GM19452 (cell line): ENCODE data around the gene PCBP1.
"Not testable (repeated sequence)": the region's sequence is repeated elsewhere in the genome, so short reads cannot be mapped to it uniquely, and the experiment has no call there.

ENCODE experiments used
- ATAC-seq: cut with Tn5 transposase; IDR thresholded peaks from one replicate; pipeline ENCODE4 v1.9.1; 2021; ENCODE audit not compliant: unreplicated experiment

PCBP1 gene

GRCh38 chr2:70080610-70081200 lies 6.6 kb upstream of the PCBP1 start:
- no peak for ATAC-seq

- ATAC-seq: no peak
Observed at GRCh38 chr2:70081221-70081620, 6.1 kb upstream of the PCBP1 start.

DNA sequence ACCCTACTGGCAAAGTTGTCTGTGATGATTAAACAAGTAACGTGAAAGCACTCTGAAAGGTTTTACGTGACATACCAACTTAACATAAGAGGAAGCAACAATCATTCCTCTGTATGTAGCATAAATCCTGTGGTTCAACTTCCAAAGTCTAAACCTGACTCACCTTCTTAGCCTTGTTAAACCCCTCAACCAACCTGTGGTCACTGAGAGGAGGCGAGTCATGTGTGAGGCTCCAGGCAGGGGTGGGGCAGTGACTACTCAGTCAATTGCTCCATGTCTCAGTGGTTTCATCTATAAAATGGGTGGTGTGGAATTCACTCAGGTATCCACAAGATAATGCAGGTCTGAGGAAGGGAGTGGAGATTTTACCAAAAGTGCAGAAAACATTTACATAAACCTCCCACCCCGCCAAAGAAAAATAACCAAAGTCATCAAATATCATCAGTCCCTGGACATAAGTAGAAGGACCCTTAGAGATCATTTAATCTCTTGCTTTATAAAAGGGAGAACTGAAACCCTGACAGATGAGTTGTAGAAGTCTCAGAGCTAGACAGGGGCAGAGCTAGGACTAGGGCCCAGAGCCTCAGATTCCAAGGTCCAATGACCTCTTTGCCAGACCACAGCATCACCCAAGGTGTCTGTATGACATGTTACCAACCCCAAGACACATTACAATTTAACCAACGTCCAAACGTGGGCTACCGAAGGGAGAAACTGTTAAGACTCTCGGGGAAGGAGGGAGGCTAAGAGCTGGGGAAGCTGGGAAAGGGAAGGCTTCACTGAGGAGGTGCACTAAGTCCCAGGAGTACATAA lies 3.7 kb upstream of the PCBP1 start:
- ATAC-seq: peak; percentile 53

- no peak for ATAC-seq
Observed at GRCh38 chr2:70084973-70085710, 2.1 kb upstream of the PCBP1 start.

GRCh38 chr2:70085711-70086277 lies 1.5 kb upstream of the PCBP1 start:
- no peak for ATAC-seq

GRCh38 chr2:70086278-70086837 lies 919 bp upstream of the PCBP1 start:
- peak; percentile 38 for ATAC-seq

- no peak for ATAC-seq
Observed at GRCh38 chr2:70087702-70088597, 673 bp downstream of the PCBP1 start.

GRCh38 chr2:70088598-70089219 lies 1.4 kb downstream of the PCBP1 start:
- no peak for ATAC-seq

GRCh38 chr2:70089220-70089982 lies 2.1 kb downstream of the PCBP1 start:
- no peak for ATAC-seq

GRCh38 chr2:70089983-70090525 lies 2.8 kb downstream of the PCBP1 start:
- ATAC-seq: no peak

DNA sequence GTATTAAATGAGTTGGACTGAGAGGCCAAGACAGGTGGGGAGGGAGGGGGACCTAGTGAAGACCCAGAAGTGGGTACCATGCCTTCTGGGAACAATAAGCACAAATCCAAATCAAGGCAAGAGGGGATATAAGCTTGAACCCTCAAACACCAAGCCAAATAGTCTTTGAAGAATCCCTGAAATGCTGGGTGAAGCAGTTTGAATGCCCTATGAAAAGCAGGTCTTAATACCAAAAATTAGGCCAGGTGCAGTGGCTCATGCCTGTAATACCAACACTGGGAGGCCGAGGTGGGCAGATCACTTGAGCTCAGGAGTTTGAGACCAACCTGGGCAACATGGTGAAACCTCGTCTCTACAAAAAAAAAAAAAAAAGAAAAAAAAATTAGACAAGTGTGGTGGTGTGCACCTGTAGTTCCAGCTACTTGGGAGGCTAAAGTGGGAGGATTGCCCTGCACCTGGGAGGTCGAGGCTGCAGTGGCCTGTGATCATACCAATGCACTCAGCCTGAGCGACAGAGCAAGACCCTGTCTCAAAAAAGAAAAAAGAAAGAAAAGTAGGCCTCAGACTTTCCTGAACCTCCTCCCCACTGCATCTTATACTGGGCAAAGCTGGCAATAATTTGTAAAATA lies 3.5 kb downstream of the PCBP1 start:
- no peak for ATAC-seq

DNA sequence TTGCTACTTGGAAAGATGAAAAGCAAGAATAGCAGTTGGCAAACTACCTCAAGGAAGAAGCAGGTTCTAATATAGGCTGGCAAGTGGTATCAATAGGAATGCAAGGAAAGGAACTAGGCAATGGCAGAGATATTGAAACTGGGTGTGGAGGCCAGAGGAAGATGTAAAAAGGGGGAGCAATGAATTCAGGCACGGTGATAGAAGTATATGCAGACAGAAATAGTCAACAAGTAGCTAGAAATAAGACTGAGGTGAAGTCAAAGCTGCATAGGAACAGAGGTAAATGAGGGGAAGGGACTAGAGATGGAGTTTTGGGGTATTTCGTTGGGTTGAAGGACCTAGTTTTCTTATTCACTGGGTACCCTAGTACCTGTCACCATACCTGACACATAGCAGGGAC lies 4.1 kb downstream of the PCBP1 start:
- no peak for ATAC-seq

DNA sequence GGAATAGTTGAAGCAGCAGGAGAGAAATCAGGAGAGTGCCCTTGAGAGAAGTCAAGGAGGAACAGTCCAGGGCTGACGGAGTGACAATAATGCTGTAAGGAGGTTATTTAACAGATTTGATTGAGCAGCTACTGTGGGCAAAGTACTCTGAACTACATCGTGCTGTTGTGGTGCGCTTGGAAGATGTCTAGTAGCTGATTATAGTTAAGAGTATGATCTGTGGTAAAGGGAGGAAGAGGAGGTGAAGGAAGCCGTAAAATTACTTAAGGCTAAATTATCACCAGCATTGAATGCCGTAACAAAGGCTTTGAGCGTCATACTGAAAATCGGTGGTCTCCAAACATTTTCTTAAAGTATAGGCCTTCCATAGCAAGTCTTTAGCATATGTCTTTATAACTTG lies 4.5 kb downstream of the PCBP1 start:
- ATAC-seq: no peak

DNA sequence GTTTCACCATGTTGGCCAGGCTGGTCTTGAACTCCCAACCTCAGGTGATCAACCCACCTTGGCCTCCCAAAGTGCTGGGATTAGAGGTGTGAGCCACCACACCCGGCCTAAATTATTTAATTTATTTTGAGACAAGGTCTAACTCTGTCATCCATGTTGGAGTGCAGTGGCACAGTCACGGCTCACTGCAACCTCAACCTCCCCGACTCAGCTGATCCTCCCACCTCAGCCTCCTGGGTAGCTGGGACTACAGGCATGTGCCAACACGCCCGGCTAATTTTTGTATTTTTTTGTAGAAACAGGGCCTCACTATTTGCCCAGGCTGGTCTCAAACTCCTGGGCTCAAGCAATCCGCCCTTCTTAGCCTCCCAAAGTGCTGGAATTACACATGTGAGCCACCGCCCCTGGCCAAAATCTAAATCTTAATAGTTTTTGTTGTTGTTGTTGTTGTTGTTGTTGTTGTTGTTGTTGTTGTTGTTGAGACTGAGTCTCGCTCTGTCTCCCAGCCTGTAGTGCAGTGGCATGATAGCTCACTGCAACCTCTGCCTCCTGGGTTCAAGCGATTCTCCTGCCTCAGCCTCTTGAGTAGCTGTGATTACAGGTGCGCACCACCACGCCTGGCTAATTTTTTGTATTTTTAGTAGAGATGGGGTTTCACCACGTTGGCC lies 5.4 kb downstream of the PCBP1 start:
- ATAC-seq: not testable (repeated sequence)

DNA sequence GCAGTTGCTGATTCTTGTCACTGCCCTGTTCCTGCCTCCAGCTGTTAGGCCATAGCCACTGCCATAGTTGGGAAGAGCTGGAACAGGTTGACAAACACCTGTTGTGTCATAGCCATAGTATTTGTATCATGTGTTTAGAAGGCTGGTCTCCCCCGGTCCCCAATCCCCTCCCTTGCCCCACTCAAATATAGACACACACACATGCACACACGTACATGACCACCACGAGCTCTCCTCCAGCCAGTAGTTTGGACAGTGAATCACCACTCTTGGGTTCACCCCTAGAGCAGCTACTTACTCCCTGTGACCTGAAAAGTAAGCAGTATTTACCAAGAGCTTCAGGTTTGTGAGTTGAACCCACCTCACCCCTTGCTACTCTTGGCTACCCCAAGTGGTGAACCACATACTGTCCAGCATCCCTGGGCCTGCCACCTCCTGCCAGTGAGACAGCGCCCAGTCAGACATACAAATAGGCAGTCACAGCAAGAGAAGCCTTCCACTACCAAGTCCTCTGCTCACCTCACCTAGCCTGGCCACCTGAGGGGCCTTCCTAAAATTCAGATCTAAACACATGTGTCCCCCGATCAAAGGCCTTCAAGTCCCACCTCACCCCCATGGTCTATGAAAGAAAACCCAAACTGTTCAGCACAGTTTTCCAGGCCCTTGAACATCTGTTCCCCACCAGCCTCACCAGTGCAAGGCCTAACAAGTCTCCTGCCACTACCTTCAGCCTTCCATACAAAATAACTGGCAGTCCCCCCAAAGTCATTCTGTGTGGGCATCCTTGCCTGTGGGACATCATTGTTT lies 7.1 kb downstream of the PCBP1 start:
- no peak for ATAC-seq

GRCh38 chr2:70094978-70095719 lies 7.9 kb downstream of the PCBP1 start:
- ATAC-seq: peak; percentile 51
